Ovary (tissue), 3 donors: ENCODE results near the gene SCAPER.

ENCODE experiments used
- EP300 ChIP-seq: sonication (generic); formaldehyde crosslinking; IDR thresholded peaks from one replicate; pipeline ENCODE4 v1.6.1; 2017; ENCODE audit warnings: antibody characterized with exemption
- POLR2A ChIP-seq: fragments of 450-650 bp; IDR thresholded peaks from one replicate; pipeline ENCODE4 v1.6.1; 2017; ENCODE audit warnings: antibody characterized with exemption, mild to moderate bottlenecking, moderate library complexity
- TF ChIP-seq, protein P1 (sequence below), 3 donors: fragments of 450-650 bp in 2 of 3; fragments of 200-600 bp in 1 of 3; IDR thresholded peaks; one replicate each; pipeline versions ENCODE4 v1.5.1 to v1.8.0; 2016 to 2022; ENCODE audit warnings: antibody characterized with exemption in 3 of 3, mild to moderate bottlenecking in 1 of 3
- donor health status: DM: no; HTN: no; CAD: no.

- TF ChIP-seq, protein P1, sequence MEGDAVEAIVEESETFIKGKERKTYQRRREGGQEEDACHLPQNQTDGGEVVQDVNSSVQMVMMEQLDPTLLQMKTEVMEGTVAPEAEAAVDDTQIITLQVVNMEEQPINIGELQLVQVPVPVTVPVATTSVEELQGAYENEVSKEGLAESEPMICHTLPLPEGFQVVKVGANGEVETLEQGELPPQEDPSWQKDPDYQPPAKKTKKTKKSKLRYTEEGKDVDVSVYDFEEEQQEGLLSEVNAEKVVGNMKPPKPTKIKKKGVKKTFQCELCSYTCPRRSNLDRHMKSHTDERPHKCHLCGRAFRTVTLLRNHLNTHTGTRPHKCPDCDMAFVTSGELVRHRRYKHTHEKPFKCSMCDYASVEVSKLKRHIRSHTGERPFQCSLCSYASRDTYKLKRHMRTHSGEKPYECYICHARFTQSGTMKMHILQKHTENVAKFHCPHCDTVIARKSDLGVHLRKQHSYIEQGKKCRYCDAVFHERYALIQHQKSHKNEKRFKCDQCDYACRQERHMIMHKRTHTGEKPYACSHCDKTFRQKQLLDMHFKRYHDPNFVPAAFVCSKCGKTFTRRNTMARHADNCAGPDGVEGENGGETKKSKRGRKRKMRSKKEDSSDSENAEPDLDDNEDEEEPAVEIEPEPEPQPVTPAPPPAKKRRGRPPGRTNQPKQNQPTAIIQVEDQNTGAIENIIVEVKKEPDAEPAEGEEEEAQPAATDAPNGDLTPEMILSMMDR (IDR thresholded peaks at IDR 0.05) = no peak
- TF ChIP-seq POLR2A (no peak), EP300 (no peak)
Observed at GRCh38 chr15:76718863-76719262, 186.3 kb downstream of the SCAPER start.
